ENCODE data around the gene MAPK6.

Gene MAPK6

DNA sequence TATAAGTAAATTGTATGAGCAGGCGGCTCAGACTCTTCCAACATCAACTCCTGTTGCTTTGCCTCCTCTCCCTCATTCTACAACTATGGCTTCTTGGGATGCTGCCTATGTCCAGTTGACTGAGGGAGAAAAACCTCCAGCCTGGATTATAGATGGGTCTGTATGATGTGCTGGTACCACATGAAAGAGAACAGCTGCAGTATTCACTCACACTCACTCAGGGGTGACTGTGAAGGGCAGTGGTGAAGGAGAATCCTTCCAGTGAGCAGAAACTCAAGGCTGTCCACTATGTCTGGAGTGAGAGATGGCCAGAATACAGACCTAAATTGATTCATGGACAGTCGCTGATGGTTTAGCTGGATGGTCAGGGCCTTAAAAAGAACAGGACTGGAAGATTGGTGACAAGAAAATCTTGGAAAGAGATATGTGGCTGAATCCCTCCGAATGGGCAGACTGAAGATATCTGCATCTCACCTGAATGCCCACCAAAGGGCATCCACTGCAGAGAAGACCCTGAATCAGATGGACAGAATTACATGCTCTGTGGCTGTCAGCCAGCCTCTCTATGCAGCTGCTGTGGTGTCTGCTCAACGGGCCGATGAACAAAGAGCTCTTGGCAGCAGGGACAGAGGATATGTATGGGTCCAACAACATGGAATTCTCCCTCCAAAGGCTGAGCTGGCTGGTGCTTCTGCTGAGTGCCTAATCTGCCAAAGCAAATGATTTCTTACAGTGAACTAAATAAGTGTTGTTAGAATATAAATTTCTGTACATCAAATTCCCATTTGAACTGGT, 95.4 kb downstream of the MAPK6 start:
- TF ChIP-seq ZFX (IDR thresholded peaks at IDR 0.05): no peak
- TF ChIP-seq, protein P1, sequence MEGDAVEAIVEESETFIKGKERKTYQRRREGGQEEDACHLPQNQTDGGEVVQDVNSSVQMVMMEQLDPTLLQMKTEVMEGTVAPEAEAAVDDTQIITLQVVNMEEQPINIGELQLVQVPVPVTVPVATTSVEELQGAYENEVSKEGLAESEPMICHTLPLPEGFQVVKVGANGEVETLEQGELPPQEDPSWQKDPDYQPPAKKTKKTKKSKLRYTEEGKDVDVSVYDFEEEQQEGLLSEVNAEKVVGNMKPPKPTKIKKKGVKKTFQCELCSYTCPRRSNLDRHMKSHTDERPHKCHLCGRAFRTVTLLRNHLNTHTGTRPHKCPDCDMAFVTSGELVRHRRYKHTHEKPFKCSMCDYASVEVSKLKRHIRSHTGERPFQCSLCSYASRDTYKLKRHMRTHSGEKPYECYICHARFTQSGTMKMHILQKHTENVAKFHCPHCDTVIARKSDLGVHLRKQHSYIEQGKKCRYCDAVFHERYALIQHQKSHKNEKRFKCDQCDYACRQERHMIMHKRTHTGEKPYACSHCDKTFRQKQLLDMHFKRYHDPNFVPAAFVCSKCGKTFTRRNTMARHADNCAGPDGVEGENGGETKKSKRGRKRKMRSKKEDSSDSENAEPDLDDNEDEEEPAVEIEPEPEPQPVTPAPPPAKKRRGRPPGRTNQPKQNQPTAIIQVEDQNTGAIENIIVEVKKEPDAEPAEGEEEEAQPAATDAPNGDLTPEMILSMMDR (conservative IDR thresholded peaks at IDR 0.05): no peak
- H3K27ac ChIP-seq: no peak overlapping the region

DNA sequence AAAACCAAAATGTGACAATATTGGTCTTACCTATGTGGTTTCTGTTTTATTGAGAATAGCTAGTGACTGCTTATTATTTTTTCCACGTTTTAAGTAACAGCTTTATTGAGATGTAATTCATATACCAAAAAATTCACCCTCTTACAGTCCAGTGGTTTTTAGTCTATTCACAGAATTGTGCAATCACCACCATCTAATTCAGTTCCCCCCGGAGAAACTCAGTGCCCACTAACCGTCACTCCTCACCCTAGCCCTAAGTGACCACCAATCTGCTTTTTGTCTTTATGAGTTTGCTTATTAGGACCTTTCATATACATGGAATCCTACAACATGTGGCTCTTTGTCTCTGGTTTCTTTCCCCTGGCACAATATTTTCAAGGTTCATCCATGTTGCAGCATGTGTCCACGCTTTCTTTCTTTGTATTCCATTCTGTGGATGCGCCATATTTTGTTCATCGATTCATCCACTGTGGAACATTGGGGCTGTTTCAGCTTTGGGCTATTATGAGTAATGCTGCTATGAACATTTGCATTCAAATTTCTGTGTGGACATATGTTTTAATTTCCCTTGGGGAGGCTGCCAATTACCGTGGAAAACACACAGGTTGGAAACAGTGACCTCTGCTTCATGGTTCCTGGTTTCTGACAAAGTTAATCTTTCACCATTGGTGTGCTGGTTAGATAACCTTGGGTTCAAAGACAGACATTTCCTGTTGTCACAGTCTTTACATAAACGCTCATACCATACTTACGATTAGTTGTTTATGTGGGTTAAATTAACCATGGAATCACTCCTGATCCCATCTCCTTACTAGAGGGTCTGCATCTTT, 96.8 kb downstream of the MAPK6 start:
- H3K27ac ChIP-seq: no peak overlapping the region
- TF ChIP-seq ZFX (IDR thresholded peaks at IDR 0.05): no peak
- TF ChIP-seq, protein P1 (conservative IDR thresholded peaks at IDR 0.05): no peak
